Measurements from ENCODE around the gene CARD14. TPM values are rescaled to one million over a fixed set of nuclear protein-coding genes. Genes with fewer than 3 reads are reported as not detected.
A peak's percentile ranks its signal among the peaks of the same experiment; 100 is the strongest.

The CARD14 gene
- total and polyA plus RNA-seq, 2 of the 13 experiments (the other 11 are each of a cell fraction or from before 2014, with no cell fraction given): 0.11 TPM; not detected in 1

DNA sequence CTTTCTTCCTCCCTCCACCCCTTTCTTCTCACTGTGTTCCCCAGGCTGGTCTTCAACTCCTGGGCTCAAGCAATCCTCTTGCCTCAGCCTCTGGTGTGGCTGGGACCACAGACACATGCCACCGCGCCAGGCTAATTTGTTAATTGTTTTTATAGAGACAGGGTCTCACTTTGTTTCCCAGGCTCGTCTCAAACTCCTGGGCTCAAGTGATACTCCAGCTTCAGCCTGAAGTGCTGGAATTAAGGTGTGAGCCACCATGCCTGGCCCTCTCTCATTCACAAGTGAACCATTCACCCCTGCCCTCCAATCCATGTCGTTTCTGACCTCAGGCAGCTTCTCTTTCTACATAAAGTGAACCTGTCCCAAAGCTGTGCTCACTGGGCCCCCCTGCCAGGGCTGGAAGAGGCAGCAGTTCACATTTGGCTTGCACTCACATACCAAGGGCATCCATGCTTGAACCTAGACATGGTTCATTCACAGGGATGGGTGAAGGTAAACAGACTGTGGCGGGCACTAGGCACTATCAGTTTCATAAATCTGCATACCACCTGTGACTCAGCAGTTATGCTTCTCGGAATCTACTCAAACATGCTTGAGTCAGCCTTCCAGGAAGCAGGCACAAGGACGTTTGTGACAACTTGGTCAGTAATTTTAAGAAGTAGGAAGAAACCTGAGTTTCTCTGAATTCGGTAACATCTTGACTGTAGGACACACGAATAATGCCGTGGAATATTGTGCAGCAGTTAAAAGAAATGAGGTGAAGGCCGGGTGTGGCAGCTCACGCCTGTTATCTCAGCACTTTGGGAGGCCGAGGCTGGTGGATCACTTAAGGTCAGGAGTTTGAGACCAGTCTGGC, 84.8 kb downstream of the CARD14 start (continued):
- TF ChIP-seq ZNF616 (CRISPR knock-in tag; IDR thresholded peaks at IDR 0.05; ENCODE audit: low read depth) (no peak), TCF7 (IDR thresholded peaks at IDR 0.05; ENCODE audit: low read depth) (no peak), NFE2L1 (CRISPR knock-in tag; IDR thresholded peaks at IDR 0.05; ENCODE audit: borderline replicate concordance) (no peak), TBP (CRISPR knock-in tag; IDR thresholded peaks at IDR 0.05) (no peak), MBD4 (IDR thresholded peaks at IDR 0.05; ENCODE audit: borderline replicate concordance, low read length) (no peak), ZFP36L1 (CRISPR knock-in tag; IDR thresholded peaks at IDR 0.05) (no peak), ATM (IDR thresholded peaks at IDR 0.05; ENCODE audit: borderline replicate concordance) (no peak), KDM6A (CRISPR knock-in tag; IDR thresholded peaks at IDR 0.05; ENCODE audit: low read depth) (no peak), ZNF788 (CRISPR knock-in tag; IDR thresholded peaks at IDR 0.05; ENCODE audit: borderline replicate concordance) (no peak; the same call in 1 of the 2 replicates), ETV5 (CRISPR knock-in tag; IDR thresholded peaks at IDR 0.05; ENCODE audit: borderline replicate concordance) (peak; percentile 34; the same call in 1 of the 2 replicates), THAP11 (CRISPR knock-in tag; IDR thresholded peaks at IDR 0.05) (peak; percentile 46; the same call in 1 of the 2 replicates), ZNF138 (CRISPR knock-in tag; IDR thresholded peaks at IDR 0.05; ENCODE audit: low read depth) (no peak), CBX5 (CRISPR knock-in tag; IDR thresholded peaks at IDR 0.05; ENCODE audit: borderline replicate concordance) (peak; percentile 43; the same call in 1 of the 2 replicates), SNAI1 (CRISPR knock-in tag; IDR thresholded peaks at IDR 0.05; ENCODE audit: borderline replicate concordance) (no peak), SP5 (CRISPR knock-in tag; IDR thresholded peaks at IDR 0.05; ENCODE audit: borderline replicate concordance, low read depth) (no peak), RAD51 (IDR thresholded peaks at IDR 0.05; ENCODE audit: borderline replicate concordance) (no peak), ZNF552 (CRISPR knock-in tag; IDR thresholded peaks at IDR 0.05; ENCODE audit: borderline replicate concordance) (no peak), FOXK1 (CRISPR knock-in tag; IDR thresholded peaks at IDR 0.05; ENCODE audit: borderline replicate concordance, low read depth) (peak; percentile 58; the same call in 1 of the 2 replicates), FIP1L1 (IDR thresholded peaks at IDR 0.05; ENCODE audit: borderline replicate concordance, insufficient read depth, low read depth, low read length) (no peak)
- TF ChIP-seq, protein P1, sequence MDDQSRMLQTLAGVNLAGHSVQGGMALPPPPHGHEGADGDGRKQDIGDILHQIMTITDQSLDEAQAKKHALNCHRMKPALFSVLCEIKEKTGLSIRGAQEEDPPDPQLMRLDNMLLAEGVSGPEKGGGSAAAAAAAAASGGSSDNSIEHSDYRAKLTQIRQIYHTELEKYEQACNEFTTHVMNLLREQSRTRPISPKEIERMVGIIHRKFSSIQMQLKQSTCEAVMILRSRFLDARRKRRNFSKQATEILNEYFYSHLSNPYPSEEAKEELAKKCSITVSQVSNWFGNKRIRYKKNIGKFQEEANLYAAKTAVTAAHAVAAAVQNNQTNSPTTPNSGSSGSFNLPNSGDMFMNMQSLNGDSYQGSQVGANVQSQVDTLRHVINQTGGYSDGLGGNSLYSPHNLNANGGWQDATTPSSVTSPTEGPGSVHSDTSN (CRISPR knock-in tag; IDR thresholded peaks at IDR 0.05; ENCODE audit: borderline replicate concordance): no peak
- TF ChIP-seq, protein P2, sequence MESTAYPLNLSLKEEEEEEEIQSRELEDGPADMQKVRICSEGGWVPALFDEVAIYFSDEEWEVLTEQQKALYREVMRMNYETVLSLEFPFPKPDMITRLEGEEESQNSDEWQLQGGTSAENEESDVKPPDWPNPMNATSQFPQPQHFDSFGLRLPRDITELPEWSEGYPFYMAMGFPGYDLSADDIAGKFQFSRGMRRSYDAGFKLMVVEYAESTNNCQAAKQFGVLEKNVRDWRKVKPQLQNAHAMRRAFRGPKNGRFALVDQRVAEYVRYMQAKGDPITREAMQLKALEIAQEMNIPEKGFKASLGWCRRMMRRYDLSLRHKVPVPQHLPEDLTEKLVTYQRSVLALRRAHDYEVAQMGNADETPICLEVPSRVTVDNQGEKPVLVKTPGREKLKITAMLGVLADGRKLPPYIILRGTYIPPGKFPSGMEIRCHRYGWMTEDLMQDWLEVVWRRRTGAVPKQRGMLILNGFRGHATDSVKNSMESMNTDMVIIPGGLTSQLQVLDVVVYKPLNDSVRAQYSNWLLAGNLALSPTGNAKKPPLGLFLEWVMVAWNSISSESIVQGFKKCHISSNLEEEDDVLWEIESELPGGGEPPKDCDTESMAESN (CRISPR knock-in tag; conservative IDR thresholded peaks at IDR 0.05): no peak
- TF ChIP-seq, protein P3, sequence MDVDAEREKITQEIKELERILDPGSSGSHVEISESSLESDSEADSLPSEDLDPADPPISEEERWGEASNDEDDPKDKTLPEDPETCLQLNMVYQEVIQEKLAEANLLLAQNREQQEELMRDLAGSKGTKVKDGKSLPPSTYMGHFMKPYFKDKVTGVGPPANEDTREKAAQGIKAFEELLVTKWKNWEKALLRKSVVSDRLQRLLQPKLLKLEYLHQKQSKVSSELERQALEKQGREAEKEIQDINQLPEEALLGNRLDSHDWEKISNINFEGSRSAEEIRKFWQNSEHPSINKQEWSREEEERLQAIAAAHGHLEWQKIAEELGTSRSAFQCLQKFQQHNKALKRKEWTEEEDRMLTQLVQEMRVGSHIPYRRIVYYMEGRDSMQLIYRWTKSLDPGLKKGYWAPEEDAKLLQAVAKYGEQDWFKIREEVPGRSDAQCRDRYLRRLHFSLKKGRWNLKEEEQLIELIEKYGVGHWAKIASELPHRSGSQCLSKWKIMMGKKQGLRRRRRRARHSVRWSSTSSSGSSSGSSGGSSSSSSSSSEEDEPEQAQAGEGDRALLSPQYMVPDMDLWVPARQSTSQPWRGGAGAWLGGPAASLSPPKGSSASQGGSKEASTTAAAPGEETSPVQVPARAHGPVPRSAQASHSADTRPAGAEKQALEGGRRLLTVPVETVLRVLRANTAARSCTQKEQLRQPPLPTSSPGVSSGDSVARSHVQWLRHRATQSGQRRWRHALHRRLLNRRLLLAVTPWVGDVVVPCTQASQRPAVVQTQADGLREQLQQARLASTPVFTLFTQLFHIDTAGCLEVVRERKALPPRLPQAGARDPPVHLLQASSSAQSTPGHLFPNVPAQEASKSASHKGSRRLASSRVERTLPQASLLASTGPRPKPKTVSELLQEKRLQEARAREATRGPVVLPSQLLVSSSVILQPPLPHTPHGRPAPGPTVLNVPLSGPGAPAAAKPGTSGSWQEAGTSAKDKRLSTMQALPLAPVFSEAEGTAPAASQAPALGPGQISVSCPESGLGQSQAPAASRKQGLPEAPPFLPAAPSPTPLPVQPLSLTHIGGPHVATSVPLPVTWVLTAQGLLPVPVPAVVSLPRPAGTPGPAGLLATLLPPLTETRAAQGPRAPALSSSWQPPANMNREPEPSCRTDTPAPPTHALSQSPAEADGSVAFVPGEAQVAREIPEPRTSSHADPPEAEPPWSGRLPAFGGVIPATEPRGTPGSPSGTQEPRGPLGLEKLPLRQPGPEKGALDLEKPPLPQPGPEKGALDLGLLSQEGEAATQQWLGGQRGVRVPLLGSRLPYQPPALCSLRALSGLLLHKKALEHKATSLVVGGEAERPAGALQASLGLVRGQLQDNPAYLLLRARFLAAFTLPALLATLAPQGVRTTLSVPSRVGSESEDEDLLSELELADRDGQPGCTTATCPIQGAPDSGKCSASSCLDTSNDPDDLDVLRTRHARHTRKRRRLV (CRISPR knock-in tag; IDR thresholded peaks at IDR 0.05): no peak
